ENCODE data around the gene RGS7.
"Not testable (repeated sequence)": the region's sequence is repeated elsewhere in the genome, so short reads cannot be mapped to it uniquely, and the experiment has no call there.

The RGS7 gene

GRCh38 chr1:241143765-241144442, 213.1 kb downstream of the RGS7 start:
- WGBS, 2 experiments (ENCODE audit: insufficient coverage in 2 of 2), result 92 to 100% methylated on average over 4 of the region's 5 CpGs
- H3K27ac ChIP-seq (ENCODE audit: low read depth, low read length, severe bottlenecking), result no peak overlapping the region
- H3K36me3 ChIP-seq (ENCODE audit: control insufficient read depth, insufficient read depth, low read length), result no peaks in the 10 kb centered on the region
- no peak overlapping the region for H3K4me3 ChIP-seq (ENCODE audit: extremely low read depth, insufficient read depth, low read length, poor library complexity, severe bottlenecking)
- H3K9me3 ChIP-seq (ENCODE audit: control insufficient read depth, low read length), result no peaks in the 10 kb centered on the region
- H3K4me1 ChIP-seq (ENCODE audit: control insufficient read depth, insufficient read depth, low read length, poor library complexity, severe bottlenecking), result no peaks in the 10 kb centered on the region

DNA sequence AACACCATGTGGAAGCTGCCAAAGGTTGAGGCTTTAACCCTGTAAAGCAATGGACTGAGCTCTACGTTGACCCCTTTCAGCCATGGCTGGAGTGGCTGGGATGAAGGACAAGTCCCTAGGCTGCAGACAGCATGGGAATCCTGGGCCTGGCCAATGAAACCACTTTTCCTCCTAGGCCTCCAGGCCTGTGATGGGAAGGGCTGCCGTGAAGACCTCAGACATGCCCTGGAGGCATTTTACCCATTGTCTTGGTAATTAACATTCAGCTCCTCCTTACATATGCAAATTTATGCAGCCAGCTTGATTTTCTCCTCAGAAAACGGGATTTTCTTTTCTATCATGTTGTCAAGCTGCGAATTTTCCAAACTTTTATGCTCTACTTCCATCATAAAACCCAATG, 214.5 kb downstream of the RGS7 start:
- Histone ChIP-seq H3K36me3 (ENCODE audit: control insufficient read depth, insufficient read depth, low read length) (no peaks in the 10 kb centered on the region), H3K27ac (ENCODE audit: low read depth, low read length, severe bottlenecking) (no peak overlapping the region), H3K4me1 (ENCODE audit: control insufficient read depth, insufficient read depth, low read length, poor library complexity, severe bottlenecking) (no peaks in the 10 kb centered on the region), H3K4me3 (ENCODE audit: extremely low read depth, insufficient read depth, low read length, poor library complexity, severe bottlenecking) (no peak overlapping the region), H3K9me3 (ENCODE audit: control insufficient read depth, low read length) (no peaks in the 10 kb centered on the region)
- WGBS, 2 experiments (ENCODE audit: insufficient coverage in 2 of 2), result 83 to 92% methylated on average over 4 of the region's 4 CpGs

- H3K4me1 ChIP-seq (ENCODE audit: control insufficient read depth, insufficient read depth, low read length, poor library complexity, severe bottlenecking); H3K27ac ChIP-seq (ENCODE audit: low read depth, low read length, severe bottlenecking); H3K4me3 ChIP-seq (ENCODE audit: extremely low read depth, insufficient read depth, low read length, poor library complexity, severe bottlenecking); H3K36me3 ChIP-seq (ENCODE audit: control insufficient read depth, insufficient read depth, low read length); H3K9me3 ChIP-seq (ENCODE audit: control insufficient read depth, low read length): not testable (repeated sequence)
- 88 to 94% methylated on average over 2 of the region's 3 CpGs for WGBS, 2 experiments (ENCODE audit: insufficient coverage in 2 of 2)
Measured at GRCh38 chr1:241141646-241142045, 215.4 kb downstream of the RGS7 start.

GRCh38 chr1:241140670-241141069, 216.3 kb downstream of the RGS7 start:
- Histone ChIP-seq H3K27ac (ENCODE audit: low read depth, low read length, severe bottlenecking) (no peak overlapping the region), H3K4me1 (ENCODE audit: control insufficient read depth, insufficient read depth, low read length, poor library complexity, severe bottlenecking) (no peaks in the 10 kb centered on the region), H3K36me3 (ENCODE audit: control insufficient read depth, insufficient read depth, low read length) (no peaks in the 10 kb centered on the region), H3K9me3 (ENCODE audit: control insufficient read depth, low read length) (no peaks in the 10 kb centered on the region), H3K4me3 (ENCODE audit: extremely low read depth, insufficient read depth, low read length, poor library complexity, severe bottlenecking) (no peak overlapping the region)

DNA sequence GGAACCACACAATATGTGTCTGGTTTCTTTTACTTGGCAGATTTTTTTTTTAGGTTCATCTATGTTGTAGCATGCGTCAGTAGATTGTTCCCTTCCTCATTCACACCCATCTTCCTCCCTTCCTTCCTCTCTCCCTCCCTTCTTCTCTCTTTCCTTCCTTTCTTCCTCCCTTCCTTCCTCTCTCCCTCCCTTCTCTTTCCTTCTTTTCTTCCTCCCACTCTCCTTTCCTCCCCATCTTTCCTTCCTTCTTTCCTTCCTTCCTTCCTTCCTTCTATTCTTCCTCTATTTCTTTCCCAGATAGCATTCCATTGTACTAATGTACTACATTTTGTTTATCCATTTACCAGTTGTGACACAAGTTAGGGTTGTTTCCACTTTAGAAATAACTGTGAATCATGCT, 218.0 kb downstream of the RGS7 start:
- no peak overlapping the region for H3K4me3 ChIP-seq (ENCODE audit: extremely low read depth, insufficient read depth, low read length, poor library complexity, severe bottlenecking)
- no peak overlapping the region for H3K27ac ChIP-seq (ENCODE audit: low read depth, low read length, severe bottlenecking)
- no peaks in the 10 kb centered on the region for H3K36me3 ChIP-seq (ENCODE audit: control insufficient read depth, insufficient read depth, low read length)
- H3K4me1 ChIP-seq (ENCODE audit: control insufficient read depth, insufficient read depth, low read length, poor library complexity, severe bottlenecking), result no peaks in the 10 kb centered on the region
- WGBS, 2 experiments (ENCODE audit: insufficient coverage in 2 of 2), result 71 to 100% methylated on average over 1 of the region's 1 CpG
- H3K9me3 ChIP-seq (ENCODE audit: control insufficient read depth, low read length), result no peaks in the 10 kb centered on the region

DNA sequence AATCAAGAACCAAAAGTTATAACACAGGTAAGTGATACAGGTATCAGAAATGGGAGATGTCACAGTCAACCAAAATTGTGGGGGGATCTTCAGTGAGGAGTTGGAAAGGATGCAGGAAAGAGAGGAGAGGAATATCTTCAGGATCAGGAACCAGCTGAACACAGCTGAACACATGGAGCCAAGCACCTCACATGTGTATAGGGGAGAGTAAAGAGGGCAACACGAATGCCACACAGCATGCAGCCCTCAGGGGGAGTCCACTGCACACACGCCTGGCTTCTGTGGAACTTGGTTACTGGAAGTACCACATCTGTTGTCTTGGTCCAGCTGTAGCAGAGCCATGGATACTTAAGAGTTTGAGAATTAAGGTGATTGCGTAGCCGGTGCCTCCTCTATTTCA, 218.8 kb downstream of the RGS7 start:
- WGBS, 2 experiments (ENCODE audit: insufficient coverage in 2 of 2), result 88 to 89% methylated on average over 2 of the region's 4 CpGs
- no peaks in the 10 kb centered on the region for H3K9me3 ChIP-seq (ENCODE audit: control insufficient read depth, low read length)
- H3K27ac ChIP-seq (ENCODE audit: low read depth, low read length, severe bottlenecking), result no peak overlapping the region
- H3K4me1 ChIP-seq (ENCODE audit: control insufficient read depth, insufficient read depth, low read length, poor library complexity, severe bottlenecking), result no peaks in the 10 kb centered on the region
- H3K36me3 ChIP-seq (ENCODE audit: control insufficient read depth, insufficient read depth, low read length), result no peaks in the 10 kb centered on the region
- no peak overlapping the region for H3K4me3 ChIP-seq (ENCODE audit: extremely low read depth, insufficient read depth, low read length, poor library complexity, severe bottlenecking)

DNA sequence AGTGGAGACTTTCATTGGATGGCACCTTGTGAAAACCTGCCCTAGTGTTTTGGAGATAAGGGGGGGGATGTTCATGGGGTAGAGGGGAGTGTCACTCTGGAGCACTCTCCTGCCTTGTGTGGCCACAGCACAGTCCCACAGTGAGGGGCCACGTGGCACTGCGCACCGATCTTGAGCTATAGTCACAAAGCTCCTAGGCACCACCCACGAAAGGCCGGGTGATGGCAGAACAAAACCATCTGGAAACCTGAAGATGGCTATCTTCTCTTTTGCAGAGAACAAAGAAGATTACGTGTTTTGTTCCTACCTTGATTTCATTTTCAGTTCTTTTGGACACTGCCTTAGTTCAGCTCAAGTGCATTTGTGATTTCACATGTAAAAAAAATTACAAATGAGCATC, 220.6 kb downstream of the RGS7 start:
- Histone ChIP-seq H3K4me1 (ENCODE audit: control insufficient read depth, insufficient read depth, low read length, poor library complexity, severe bottlenecking) (no peaks in the 10 kb centered on the region), H3K36me3 (ENCODE audit: control insufficient read depth, insufficient read depth, low read length) (no peaks in the 10 kb centered on the region), H3K4me3 (ENCODE audit: extremely low read depth, insufficient read depth, low read length, poor library complexity, severe bottlenecking) (no peak overlapping the region), H3K27ac (ENCODE audit: low read depth, low read length, severe bottlenecking) (no peak overlapping the region), H3K9me3 (ENCODE audit: control insufficient read depth, low read length) (no peaks in the 10 kb centered on the region)
- WGBS, 2 experiments (ENCODE audit: insufficient coverage in 2 of 2), result 90 to 100% methylated on average over 5 to 6 of the region's 6 CpGs

GRCh38 chr1:241131636-241132194, 225.3 kb downstream of the RGS7 start:
- Histone ChIP-seq H3K27ac (ENCODE audit: low read depth, low read length, severe bottlenecking) (no peak overlapping the region), H3K9me3 (ENCODE audit: control insufficient read depth, low read length) (no peaks in the 10 kb centered on the region), H3K36me3 (ENCODE audit: control insufficient read depth, insufficient read depth, low read length) (no peaks in the 10 kb centered on the region), H3K4me1 (ENCODE audit: control insufficient read depth, insufficient read depth, low read length, poor library complexity, severe bottlenecking) (no peaks in the 10 kb centered on the region), H3K4me3 (ENCODE audit: extremely low read depth, insufficient read depth, low read length, poor library complexity, severe bottlenecking) (no peak overlapping the region)
- 71% methylated on average over 1 of the region's 5 CpGs; no CpG with 5 or more reads in 1 of the 2 experiments for WGBS, 2 experiments (ENCODE audit: insufficient coverage in 2 of 2)

DNA sequence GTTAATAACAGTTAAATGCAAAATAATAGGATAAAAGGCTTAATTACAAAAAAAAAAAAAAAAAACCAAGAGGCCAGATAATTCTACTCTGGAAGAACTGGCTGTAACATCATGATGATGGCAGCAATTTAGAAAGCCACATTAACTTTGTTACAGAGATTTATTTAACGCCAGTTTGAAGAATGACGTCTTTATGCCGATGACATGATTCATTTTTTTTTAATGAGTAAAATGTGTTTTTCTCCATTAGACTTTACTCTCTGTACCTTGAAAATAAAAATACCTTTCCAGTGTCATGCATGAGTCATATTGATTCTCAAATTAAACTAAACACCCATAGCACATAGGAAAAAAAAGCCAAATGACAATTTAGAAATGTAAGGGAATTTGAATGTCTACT, 226.1 kb downstream of the RGS7 start:
- Histone ChIP-seq H3K36me3 (ENCODE audit: control insufficient read depth, insufficient read depth, low read length) (no peaks in the 10 kb centered on the region), H3K27ac (ENCODE audit: low read depth, low read length, severe bottlenecking) (no peak overlapping the region), H3K4me1 (ENCODE audit: control insufficient read depth, insufficient read depth, low read length, poor library complexity, severe bottlenecking) (no peaks in the 10 kb centered on the region), H3K4me3 (ENCODE audit: extremely low read depth, insufficient read depth, low read length, poor library complexity, severe bottlenecking) (no peak overlapping the region), H3K9me3 (ENCODE audit: control insufficient read depth, low read length) (no peaks in the 10 kb centered on the region)
- 71% methylated on average over 1 of the region's 3 CpGs; no CpG with 5 or more reads in 1 of the 2 experiments for WGBS, 2 experiments (ENCODE audit: insufficient coverage in 2 of 2)

DNA sequence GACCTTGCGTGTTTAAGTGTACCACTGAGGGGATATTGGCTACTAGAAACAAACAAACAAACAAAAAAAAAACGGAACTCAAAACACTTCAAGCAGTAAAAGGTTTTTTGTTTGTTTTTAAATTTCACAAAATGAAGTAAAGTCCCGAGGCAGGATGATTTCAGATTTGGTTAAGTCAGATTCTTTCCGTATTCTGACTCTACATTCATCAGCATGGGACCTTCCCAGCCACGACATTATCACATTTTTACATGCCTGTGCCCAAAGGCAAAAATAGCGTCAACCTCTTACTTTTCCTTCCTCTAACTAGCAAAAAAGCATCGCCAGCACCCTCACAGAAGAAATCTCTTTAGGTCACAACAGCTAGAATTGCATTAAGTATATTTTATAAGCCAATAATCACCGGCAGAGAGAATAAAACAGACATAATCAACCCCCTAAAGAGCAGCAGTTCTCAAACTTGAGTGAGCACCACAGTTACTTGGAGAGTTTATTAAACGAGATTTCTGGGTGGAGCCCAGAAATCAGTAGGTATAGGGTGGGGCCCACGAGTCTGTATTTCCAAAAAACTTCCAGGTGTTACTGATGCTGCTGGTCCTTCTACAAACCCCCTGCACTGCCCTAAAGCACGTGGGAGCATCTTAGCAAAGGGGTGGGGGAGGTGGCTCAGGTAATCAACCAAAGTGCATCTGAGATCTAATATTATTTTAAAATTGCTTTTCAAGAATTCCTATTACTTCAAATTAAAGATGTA, 227.6 kb downstream of the RGS7 start:
- Histone ChIP-seq H3K9me3 (ENCODE audit: control insufficient read depth, low read length) (no peaks in the 10 kb centered on the region), H3K36me3 (ENCODE audit: control insufficient read depth, insufficient read depth, low read length) (no peaks in the 10 kb centered on the region), H3K4me1 (ENCODE audit: control insufficient read depth, insufficient read depth, low read length, poor library complexity, severe bottlenecking) (no peaks in the 10 kb centered on the region), H3K4me3 (ENCODE audit: extremely low read depth, insufficient read depth, low read length, poor library complexity, severe bottlenecking) (no peak overlapping the region), H3K27ac (ENCODE audit: low read depth, low read length, severe bottlenecking) (no peak overlapping the region)
- WGBS, 2 experiments (ENCODE audit: insufficient coverage in 2 of 2), result 63 to 84% methylated on average over 4 to 5 of the region's 11 CpGs

- no peaks in the 10 kb centered on the region for H3K36me3 ChIP-seq (ENCODE audit: control insufficient read depth, insufficient read depth, low read length)
- H3K9me3 ChIP-seq (ENCODE audit: control insufficient read depth, low read length), result no peaks in the 10 kb centered on the region
- H3K4me1 ChIP-seq (ENCODE audit: control insufficient read depth, insufficient read depth, low read length, poor library complexity, severe bottlenecking), result no peaks in the 10 kb centered on the region
- H3K27ac ChIP-seq (ENCODE audit: low read depth, low read length, severe bottlenecking), result no peak overlapping the region
- no peak overlapping the region for H3K4me3 ChIP-seq (ENCODE audit: extremely low read depth, insufficient read depth, low read length, poor library complexity, severe bottlenecking)
- WGBS, 2 experiments (ENCODE audit: insufficient coverage in 2 of 2), result 90 to 92% methylated on average over 2 of the region's 2 CpGs
Measured at GRCh38 chr1:241125286-241125685, 231.7 kb downstream of the RGS7 start.
